ENCODE results near the gene CFAP299.

GRCh38 chr4:80655662-80656061 lies 320.1 kb downstream of the CFAP299 start:
- TF ChIP-seq POLR2A (IDR thresholded peaks at IDR 0.05; ENCODE audit: low read length): no peak
- no peak for TF ChIP-seq GATA1 (IDR thresholded peaks at IDR 0.05; ENCODE audit: low read depth, low read length)
